Esophagus squamous epithelium (tissue), 5 donors: Measurements from ENCODE around the gene ITGB5. TPM values are rescaled to one million over a fixed set of nuclear protein-coding genes. Genes with fewer than 3 reads are reported as not detected.

Experiments
- DNase-seq: peaks from one replicate; lab custom pipeline; 2025; lab: John Stamatoyannopoulos, UW
- H3K27ac ChIP-seq, 4 donors: fragments of 200-600 bp; sonication (generic); one replicate each; pipeline ENCODE4 v1.5.1; 2016 to 2019; ENCODE audit warnings: mild to moderate bottlenecking in 1 of 4
- H3K27me3 ChIP-seq, 4 donors: fragments of 200-600 bp; sonication (generic); 1 replicate in 3 of 4; 2 replicates in 1 of 4; pipeline versions ENCODE4 v1.5.1 to v1.6.0; 2017 to 2021; ENCODE audit warnings: antibody characterized with exemption in 1 of 4
- H3K36me3 ChIP-seq, 3 donors: fragments of 200-600 bp; sonication (generic); one replicate each; pipeline ENCODE4 v1.5.1; 2016 to 2019
- H3K4me1 ChIP-seq, 3 donors: fragments of 200-600 bp; sonication (generic); one replicate each; pipeline ENCODE4 v1.5.1; 2017 to 2019
- H3K4me3 ChIP-seq, 4 donors: fragments of 200-600 bp; sonication (generic); 1 replicate in 3 of 4; 2 replicates in 1 of 4; pipeline ENCODE4 v1.5.1; 2016 to 2019; ENCODE audit warnings: mild to moderate bottlenecking in 2 of 4, moderate library complexity in 1 of 4
- H3K9me3 ChIP-seq, 3 donors: fragments of 200-600 bp; sonication (generic); one replicate each; pipeline ENCODE4 v1.5.1; 2016 to 2019
- POLR2A ChIP-seq, 4 donors: fragments of 450-650 bp; IDR thresholded peaks; one replicate each; pipeline ENCODE4 v1.6.1; 2017; ENCODE audit warnings: antibody characterized with exemption in 4 of 4, mild to moderate bottlenecking in 4 of 4, moderate library complexity in 3 of 4
- WGBS, 2 donors: methylation state at CpG; one replicate each; pipeline ENCODE4 v1.1.5; 2018; 5-methylcytosine and 5-hydroxymethylcytosine counted together
- intact Hi-C: fragments of 100-400 bp; cut with DNase I; formaldehyde crosslinking; loops from one replicate; pipeline ENCODE4 v1.15.0; 2022
- total RNA-seq, 4 donors: library from RNA; depleted of rRNA; stranded (reverse); fragments of >200 nt; gene quantifications; one replicate each; pipeline ENCODE4 v1.1.0, GENCODE V29; 2016
- TF ChIP-seq, protein P1 (sequence below), 6 experiments: fragments of 450-650 bp in 4 of 6; fragments of 200-600 bp in 2 of 6; sonication (generic) in 2 of 6; IDR thresholded peaks; one replicate each; pipeline ENCODE4 v1.5.1; 2016 to 2019; ENCODE audit warnings: antibody characterized with exemption in 6 of 6, mild to moderate bottlenecking in 4 of 6, moderate library complexity in 4 of 6
- donor health status: DM: yes; HTN: yes; CAD: no.

The ITGB5 gene, protein sequence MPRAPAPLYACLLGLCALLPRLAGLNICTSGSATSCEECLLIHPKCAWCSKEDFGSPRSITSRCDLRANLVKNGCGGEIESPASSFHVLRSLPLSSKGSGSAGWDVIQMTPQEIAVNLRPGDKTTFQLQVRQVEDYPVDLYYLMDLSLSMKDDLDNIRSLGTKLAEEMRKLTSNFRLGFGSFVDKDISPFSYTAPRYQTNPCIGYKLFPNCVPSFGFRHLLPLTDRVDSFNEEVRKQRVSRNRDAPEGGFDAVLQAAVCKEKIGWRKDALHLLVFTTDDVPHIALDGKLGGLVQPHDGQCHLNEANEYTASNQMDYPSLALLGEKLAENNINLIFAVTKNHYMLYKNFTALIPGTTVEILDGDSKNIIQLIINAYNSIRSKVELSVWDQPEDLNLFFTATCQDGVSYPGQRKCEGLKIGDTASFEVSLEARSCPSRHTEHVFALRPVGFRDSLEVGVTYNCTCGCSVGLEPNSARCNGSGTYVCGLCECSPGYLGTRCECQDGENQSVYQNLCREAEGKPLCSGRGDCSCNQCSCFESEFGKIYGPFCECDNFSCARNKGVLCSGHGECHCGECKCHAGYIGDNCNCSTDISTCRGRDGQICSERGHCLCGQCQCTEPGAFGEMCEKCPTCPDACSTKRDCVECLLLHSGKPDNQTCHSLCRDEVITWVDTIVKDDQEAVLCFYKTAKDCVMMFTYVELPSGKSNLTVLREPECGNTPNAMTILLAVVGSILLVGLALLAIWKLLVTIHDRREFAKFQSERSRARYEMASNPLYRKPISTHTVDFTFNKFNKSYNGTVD
- 100 to 1,000 TPM in 1 of 4 donors, 10 to 100 TPM in 3; 68.4 to 114 (median 79.7) TPM for total RNA-seq

DNA sequence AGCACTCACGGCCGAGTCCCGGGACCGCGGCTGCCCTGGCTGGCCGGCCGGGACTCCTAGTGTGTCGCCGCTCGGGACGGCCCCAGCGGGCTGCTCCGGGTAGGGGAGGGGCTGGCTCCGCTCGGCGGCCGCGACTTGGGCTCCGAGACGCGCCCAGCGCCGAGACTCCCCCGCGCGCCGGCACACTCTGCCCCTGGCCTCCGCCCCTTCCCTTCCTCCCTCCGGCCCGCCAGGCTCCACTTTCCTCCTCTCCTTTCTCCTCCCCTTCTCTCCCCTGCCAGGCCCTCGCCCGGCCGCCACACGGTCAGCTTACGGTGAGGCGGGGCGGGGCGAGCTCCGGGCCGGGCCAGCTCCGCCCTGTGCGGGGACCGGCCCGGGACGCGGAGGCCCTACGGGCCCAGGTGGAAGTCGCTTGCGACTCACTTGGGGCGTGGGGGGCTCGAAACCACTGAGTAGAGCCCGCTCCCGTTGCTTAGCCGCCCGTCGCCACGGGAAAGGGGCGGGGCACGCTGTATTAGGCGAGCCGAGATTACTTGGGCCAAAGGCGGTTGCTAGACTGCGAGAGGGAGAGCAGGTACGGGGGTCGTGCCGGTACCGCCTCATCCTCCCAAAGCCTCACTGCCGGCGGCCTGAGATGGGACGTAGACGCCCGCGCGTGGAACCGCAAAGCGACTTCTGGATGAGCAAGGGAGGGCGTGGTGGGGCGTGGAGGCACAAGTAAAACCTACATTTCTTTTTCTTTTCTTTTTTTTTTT is at the start of gene ITGB5:
ITGB5 (minus strand) TSS at position 189 of the 755 bp plus-strand sequence. CDS start 365 bp downstream, outside the sequence.
- DNase-seq: no peak
- Histone ChIP-seq H3K4me3 (peak within 1 kb of the TSS; percentile 51 to 84 (median 72)), H3K36me3 (no peaks in the 10 kb centered on the region), H3K27me3 (peaks cover 0 to 13% (median 0%) of the 10 kb centered on the region in 4 donors), H3K4me1 (peaks cover 17 to 74% (median 24%) of the 10 kb centered on the region in 3 donors), H3K9me3 (no peaks in the 10 kb centered on the region), H3K27ac (peak within 1 kb of the TSS; percentile 93 to 96 (median 94))
- TF ChIP-seq POLR2A (IDR thresholded peaks at IDR 0.05): peak in 2 of 4 donors; percentile 61 to 75
- TF ChIP-seq, protein P1, sequence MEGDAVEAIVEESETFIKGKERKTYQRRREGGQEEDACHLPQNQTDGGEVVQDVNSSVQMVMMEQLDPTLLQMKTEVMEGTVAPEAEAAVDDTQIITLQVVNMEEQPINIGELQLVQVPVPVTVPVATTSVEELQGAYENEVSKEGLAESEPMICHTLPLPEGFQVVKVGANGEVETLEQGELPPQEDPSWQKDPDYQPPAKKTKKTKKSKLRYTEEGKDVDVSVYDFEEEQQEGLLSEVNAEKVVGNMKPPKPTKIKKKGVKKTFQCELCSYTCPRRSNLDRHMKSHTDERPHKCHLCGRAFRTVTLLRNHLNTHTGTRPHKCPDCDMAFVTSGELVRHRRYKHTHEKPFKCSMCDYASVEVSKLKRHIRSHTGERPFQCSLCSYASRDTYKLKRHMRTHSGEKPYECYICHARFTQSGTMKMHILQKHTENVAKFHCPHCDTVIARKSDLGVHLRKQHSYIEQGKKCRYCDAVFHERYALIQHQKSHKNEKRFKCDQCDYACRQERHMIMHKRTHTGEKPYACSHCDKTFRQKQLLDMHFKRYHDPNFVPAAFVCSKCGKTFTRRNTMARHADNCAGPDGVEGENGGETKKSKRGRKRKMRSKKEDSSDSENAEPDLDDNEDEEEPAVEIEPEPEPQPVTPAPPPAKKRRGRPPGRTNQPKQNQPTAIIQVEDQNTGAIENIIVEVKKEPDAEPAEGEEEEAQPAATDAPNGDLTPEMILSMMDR (IDR thresholded peaks at IDR 0.05): peak in 1 of 6 experiments; percentile 4
- intact Hi-C loops: no loop called here
- WGBS, 2 donors: 4 to 10% methylated on average over 14 to 15 of the region's 78 CpGs

DNA sequence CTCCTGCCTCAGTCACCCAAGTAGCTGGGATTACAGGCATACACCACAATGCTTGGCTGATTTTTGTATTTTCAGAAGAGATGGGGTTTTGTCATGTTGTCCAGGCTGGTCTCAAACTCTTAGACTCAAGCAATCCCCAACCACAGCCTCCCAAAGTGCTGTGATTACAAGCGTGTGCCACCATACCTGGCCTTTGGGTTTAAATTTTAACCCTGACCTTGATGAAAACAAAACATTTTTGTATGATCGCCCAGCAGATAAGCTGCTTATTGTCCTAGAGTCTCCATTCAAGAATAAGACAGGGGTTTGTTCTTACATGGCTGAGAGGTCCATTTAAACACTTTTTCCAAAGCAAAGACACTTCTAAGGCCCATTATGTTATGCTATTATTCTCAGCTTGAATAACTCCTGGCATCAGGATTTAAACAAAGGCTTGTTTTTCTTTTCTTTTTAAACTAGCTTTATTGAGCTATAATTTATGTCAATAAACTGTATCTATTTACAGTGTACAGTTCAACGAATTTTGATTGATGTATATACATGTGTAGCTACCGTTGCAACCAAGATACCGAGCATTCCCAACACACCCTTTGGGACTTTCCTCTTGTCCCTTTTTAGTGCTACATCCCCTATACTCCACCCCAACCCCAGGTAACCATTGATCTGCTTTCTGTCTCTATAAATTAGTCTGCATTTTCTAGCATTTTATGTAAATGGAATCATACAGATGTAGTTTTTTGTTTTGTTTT is 48.8 kb upstream of the ITGB5 start:
- H3K4me3 ChIP-seq: no peak overlapping the region
- intact Hi-C loops: no loop called here
- no peak for DNase-seq
- WGBS, 2 donors: 70 to 78% methylated on average over 5 of the region's 5 CpGs
- no peaks in the 10 kb centered on the region for H3K36me3 ChIP-seq
- H3K27me3 ChIP-seq: no peaks in the 10 kb centered on the region
- no peaks in the 10 kb centered on the region for H3K4me1 ChIP-seq
- no peaks in the 10 kb centered on the region for H3K9me3 ChIP-seq
- TF ChIP-seq POLR2A (IDR thresholded peaks at IDR 0.05): no peak
- TF ChIP-seq, protein P1 (IDR thresholded peaks at IDR 0.05): no peak
- no peak overlapping the region for H3K27ac ChIP-seq

DNA sequence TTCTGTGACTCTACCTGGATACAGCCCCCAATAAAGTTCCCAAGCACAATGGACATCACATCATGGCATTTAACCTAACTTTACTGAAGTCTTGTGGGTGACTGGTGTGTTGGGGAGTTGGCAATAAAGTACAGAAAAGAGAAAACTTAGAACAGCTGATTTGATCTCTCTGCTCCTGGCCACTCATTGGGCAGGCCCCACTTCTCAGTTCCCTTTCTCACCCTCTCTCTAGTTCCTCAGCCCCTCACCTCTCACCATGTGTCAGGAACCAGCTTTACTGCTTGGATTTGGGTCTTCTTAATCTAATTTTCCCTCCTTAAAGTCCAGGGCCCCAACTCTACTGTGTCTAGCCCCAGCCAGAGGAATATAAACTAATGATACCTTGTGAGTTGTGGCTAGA is 48.1 kb upstream of the ITGB5 start:
- intact Hi-C loops: no loop called here
- TF ChIP-seq POLR2A (IDR thresholded peaks at IDR 0.05): no peak
- TF ChIP-seq, protein P1 (IDR thresholded peaks at IDR 0.05): no peak
- H3K9me3 ChIP-seq: no peaks in the 10 kb centered on the region
- H3K36me3 ChIP-seq: no peaks in the 10 kb centered on the region
- H3K4me3 ChIP-seq: no peak overlapping the region
- no peak overlapping the region for H3K27ac ChIP-seq
- H3K27me3 ChIP-seq: no peaks in the 10 kb centered on the region
- no peaks in the 10 kb centered on the region for H3K4me1 ChIP-seq
- no peak for DNase-seq

DNA sequence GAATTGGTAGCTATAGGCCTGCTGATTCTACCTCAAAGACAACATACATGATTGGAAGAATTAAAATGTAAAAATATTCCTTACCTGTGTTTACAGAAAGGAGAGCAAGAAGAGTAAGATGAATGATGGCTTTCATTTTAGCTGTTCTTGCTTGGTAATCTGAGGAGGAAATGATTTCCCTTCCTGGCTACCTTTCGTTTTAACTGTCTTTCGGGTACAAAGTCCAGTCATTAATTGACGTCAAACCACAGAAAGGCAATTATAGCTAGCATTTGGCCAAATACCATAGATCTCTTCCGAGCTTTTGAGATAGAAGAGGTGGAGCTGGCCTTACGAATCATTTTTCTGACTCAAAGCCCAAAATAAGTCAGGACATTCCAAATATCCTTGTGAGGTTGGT is 47.4 kb upstream of the ITGB5 start, which contains the start of gene MUC13:
MUC13 (minus strand) TSS at position 175 of the 400 bp plus-strand sequence; CDS start at position 136, 39 bp downstream.
- 66 to 78% methylated on average over 5 of the region's 5 CpGs for WGBS, 2 donors
- DNase-seq: no peak
- Histone ChIP-seq H3K27me3 (no peaks in the 10 kb centered on the region), H3K27ac (no peak within 1 kb of the TSS), H3K36me3 (no peaks in the 10 kb centered on the region), H3K4me1 (no peaks in the 10 kb centered on the region), H3K9me3 (no peaks in the 10 kb centered on the region), H3K4me3 (no peak within 1 kb of the TSS)
- intact Hi-C loops: no loop called here
- TF ChIP-seq, protein P1 (IDR thresholded peaks at IDR 0.05): no peak
- TF ChIP-seq POLR2A (IDR thresholded peaks at IDR 0.05): no peak
